Urothelium cell line (cell line): ENCODE results near the gene CALB2.
"Not testable (repeated sequence)": the region's sequence is repeated elsewhere in the genome, so short reads cannot be mapped to it uniquely, and the experiment has no call there.

Source experiments
- DNase-seq: peaks from one replicate; pipeline ENCODE4 v3.0.0; 2011; ENCODE audit warnings: low spot score, mixed read lengths
- FAIRE-seq: peaks from 2 replicates; lab custom pipeline; 2011; peaks lifted over from hg19 to GRCh38; lab: Jason Lieb, UNC

The CALB2 gene

GRCh38 chr16:71358464-71358998 lies at the start of gene CALB2:
Gene CALB2 (plus strand): TSS chr16:71358723. CDS start chr16:71358793, 70 bp downstream.
- DNase-seq = peak; percentile 87
- FAIRE-seq = no peak

GRCh38 chr16:71311553-71312158 lies 46.9 kb upstream of the CALB2 start:
- DNase-seq = peak; percentile 46
- no peak for FAIRE-seq

GRCh38 chr16:71313591-71313990 lies 44.9 kb upstream of the CALB2 start:
- FAIRE-seq = not testable (repeated sequence)

GRCh38 chr16:71315269-71315668 lies 43.3 kb upstream of the CALB2 start:
- DNase-seq = no peak
- no peak for FAIRE-seq

More at GRCh38 chr16:71313591-71313990, 44.9 kb upstream of the CALB2 start:
- not testable (repeated sequence) for DNase-seq

GRCh38 chr16:71319999-71320398 lies 38.5 kb upstream of the CALB2 start:
- FAIRE-seq = no peak

GRCh38 chr16:71327720-71328119 lies 30.8 kb upstream of the CALB2 start:
- FAIRE-seq (no peak), DNase-seq (no peak)

More at GRCh38 chr16:71319999-71320398, 38.5 kb upstream of the CALB2 start:
- no peak for DNase-seq

- DNase-seq = no peak
Observed at GRCh38 chr16:71328151-71328550, 30.4 kb upstream of the CALB2 start.

GRCh38 chr16:71337631-71338030 lies 20.9 kb upstream of the CALB2 start:
- no peak for FAIRE-seq

More at GRCh38 chr16:71328151-71328550, 30.4 kb upstream of the CALB2 start:
- no peak for FAIRE-seq

GRCh38 chr16:71338193-71338592 lies 20.3 kb upstream of the CALB2 start:
- no peak for FAIRE-seq

More at GRCh38 chr16:71337631-71338030, 20.9 kb upstream of the CALB2 start:
- no peak for DNase-seq

GRCh38 chr16:71338632-71339031 lies 19.9 kb upstream of the CALB2 start:
- no peak for FAIRE-seq
- no peak for DNase-seq

More at GRCh38 chr16:71338193-71338592, 20.3 kb upstream of the CALB2 start:
- DNase-seq = peak; percentile 64

GRCh38 chr16:71339236-71340171 lies 19.0 kb upstream of the CALB2 start:
- no peak for DNase-seq

GRCh38 chr16:71340406-71340805 lies 18.1 kb upstream of the CALB2 start:
- no peak for FAIRE-seq

More at GRCh38 chr16:71339236-71340171, 19.0 kb upstream of the CALB2 start:
- no peak for FAIRE-seq

GRCh38 chr16:71341881-71342280 lies 16.6 kb upstream of the CALB2 start:
- no peak for FAIRE-seq

More at GRCh38 chr16:71340406-71340805, 18.1 kb upstream of the CALB2 start:
- no peak for DNase-seq

GRCh38 chr16:71343078-71343477 lies 15.4 kb upstream of the CALB2 start:
- FAIRE-seq (no peak), DNase-seq (no peak)

More at GRCh38 chr16:71341881-71342280, 16.6 kb upstream of the CALB2 start:
- DNase-seq = no peak

- FAIRE-seq (no peak), DNase-seq (no peak)
Observed at GRCh38 chr16:71344315-71344905, 14.1 kb upstream of the CALB2 start.

GRCh38 chr16:71345031-71345430 lies 13.5 kb upstream of the CALB2 start:
- FAIRE-seq = no peak
- DNase-seq = no peak

GRCh38 chr16:71347146-71347545 lies 11.4 kb upstream of the CALB2 start:
- FAIRE-seq (no peak), DNase-seq (no peak)

- no peak for FAIRE-seq
- no peak for DNase-seq
Observed at GRCh38 chr16:71348262-71349085, 10.0 kb upstream of the CALB2 start.

- FAIRE-seq = no peak
- DNase-seq = no peak
Observed at GRCh38 chr16:71350821-71351557, 7.5 kb upstream of the CALB2 start.
